HEK293 (cell line): Measurements from ENCODE around the gene P2RY6.

Experiments
- CTCF ChIA-PET: fragments of 350-600 bp; formaldehyde crosslinking; extraction: SDS; loops from one replicate; lab custom pipeline; 2021; ENCODE audit warnings: antibody characterized with exemption; lab: Yijun Ruan, JAX
- POLR2A ChIA-PET: fragments of 300-600 bp; formaldehyde crosslinking; extraction: SDS; loops from one replicate; lab custom pipeline; 2020; ENCODE audit warnings: antibody characterized with exemption, inconsistent platforms; lab: Yijun Ruan, JAX
- H3K27ac ChIP-seq: fragments of 200-500 bp; sonication (Bioruptor generic); 2 replicates; pipeline ENCODE4 v1.5.1; 2014; ENCODE audit warnings: low read depth, low read length, control low read depth, inconsistent platforms; ENCODE audit errors: extremely low read depth
- H3K36me3 ChIP-seq, 2 experiments: fragments of 200-500 bp in 1 of 2; sonication (Bioruptor generic) in 1 of 2; 1 replicate in 1 of 2; 2 replicates in 1 of 2; pipeline ENCODE4 v1.5.1; 2014 to 2017; ENCODE audit warnings: inconsistent platforms in 2 of 2, low read length in 2 of 2; ENCODE audit not compliant: control insufficient read depth in 2 of 2, insufficient read depth in 1 of 2
- H3K4me1 ChIP-seq: fragments of 200-500 bp; sonication (Bioruptor generic); 2 replicates; pipeline ENCODE4 v1.5.1; 2014; ENCODE audit warnings: mild to moderate bottlenecking, low read length, inconsistent platforms; ENCODE audit not compliant: control insufficient read depth, insufficient read depth
- H3K4me3 ChIP-seq: 2 replicates; pipeline ENCODE4 v1.5.1; 2011; ENCODE audit warnings: low read depth, mild to moderate bottlenecking, control low read depth, low read length, moderate library complexity
- H3K9me3 ChIP-seq: fragments of 200-500 bp; sonication (Bioruptor generic); 2 replicates; pipeline ENCODE4 v1.5.1; 2014; ENCODE audit warnings: low read depth, low read length, inconsistent platforms; ENCODE audit not compliant: control insufficient read depth, insufficient read depth
- ATF2 ChIP-seq: fragments of 450-650 bp; formaldehyde crosslinking; IDR thresholded peaks from 2 replicates; pipeline ENCODE4 v1.5.1; 2016; ENCODE audit warnings: missing biosample characterization, missing genetic modification characterization, low read depth
- BCL6B ChIP-seq: fragments of 450-650 bp; formaldehyde crosslinking; IDR thresholded peaks from 2 replicates; pipeline ENCODE4 v1.5.1; 2017; ENCODE audit warnings: missing biosample characterization, missing genetic modification characterization
- EGR2 ChIP-seq: fragments of 450-650 bp; formaldehyde crosslinking; IDR thresholded peaks from 2 replicates; pipeline ENCODE4 v1.5.1; 2016; ENCODE audit warnings: low read depth, missing biosample characterization, missing genetic modification characterization
- GFI1B ChIP-seq: fragments of 450-650 bp; formaldehyde crosslinking; IDR thresholded peaks from 2 replicates; pipeline ENCODE4 v1.5.1; 2016; ENCODE audit warnings: missing biosample characterization, missing genetic modification characterization
- HOXD13 ChIP-seq: sonication (generic); formaldehyde crosslinking; IDR thresholded peaks from 2 replicates; pipeline ENCODE4 v1.8.0; 2022; ENCODE audit warnings: missing genetic modification reagents, borderline replicate concordance
- KLF17 ChIP-seq: fragments of 450-650 bp; formaldehyde crosslinking; IDR thresholded peaks from 2 replicates; pipeline ENCODE4 v1.5.1; 2016; ENCODE audit warnings: missing biosample characterization, missing genetic modification characterization
- PRDM10 ChIP-seq: fragments of 450-650 bp; formaldehyde crosslinking; IDR thresholded peaks from 2 replicates; pipeline ENCODE4 v1.5.1; 2016; ENCODE audit warnings: missing biosample characterization, missing genetic modification characterization
- PRDM6 ChIP-seq: fragments of 450-650 bp; formaldehyde crosslinking; IDR thresholded peaks from 2 replicates; pipeline ENCODE4 v1.5.1; 2017; ENCODE audit warnings: missing biosample characterization, missing genetic modification characterization
- TCF7L2 ChIP-seq: IDR thresholded peaks from 2 replicates; pipeline ENCODE4 v1.6.1; 2011; ENCODE audit warnings: low read depth, mild to moderate bottlenecking, inconsistent platforms, low read length, moderate library complexity, borderline replicate concordance
- ZNF138 ChIP-seq: fragments of 450-650 bp; formaldehyde crosslinking; IDR thresholded peaks from 2 replicates; pipeline ENCODE4 v1.5.1; 2016; ENCODE audit warnings: missing biosample characterization, missing genetic modification characterization, borderline replicate concordance
- ZNF175 ChIP-seq: fragments of 450-650 bp; formaldehyde crosslinking; IDR thresholded peaks from 2 replicates; pipeline ENCODE4 v1.5.1; 2016; ENCODE audit warnings: missing biosample characterization, missing genetic modification characterization
- ZNF18 ChIP-seq: fragments of 450-650 bp; formaldehyde crosslinking; IDR thresholded peaks from 2 replicates; pipeline ENCODE4 v1.5.1; 2016; ENCODE audit warnings: missing biosample characterization, missing genetic modification characterization
- ZNF2 ChIP-seq: fragments of 450-650 bp; formaldehyde crosslinking; IDR thresholded peaks from 2 replicates; pipeline ENCODE4 v1.5.1; 2016; ENCODE audit warnings: missing biosample characterization, missing genetic modification characterization
- ZNF24 ChIP-seq: fragments of 450-650 bp; formaldehyde crosslinking; IDR thresholded peaks from 2 replicates; pipeline ENCODE4 v1.5.1; 2016; ENCODE audit warnings: missing biosample characterization, missing genetic modification characterization
- ZNF350 ChIP-seq: fragments of 450-650 bp; formaldehyde crosslinking; IDR thresholded peaks from 2 replicates; pipeline ENCODE4 v1.5.0; 2017; ENCODE audit warnings: missing biosample characterization, mild to moderate bottlenecking, missing genetic modification characterization
- ZNF529 ChIP-seq: fragments of 450-650 bp; formaldehyde crosslinking; IDR thresholded peaks from 2 replicates; pipeline ENCODE4 v1.5.1; 2017; ENCODE audit warnings: missing genetic modification characterization, missing biosample characterization; ENCODE audit not compliant: insufficient replicate concordance
- ZNF530 ChIP-seq: fragments of 450-650 bp; formaldehyde crosslinking; IDR thresholded peaks from 2 replicates; pipeline ENCODE4 v1.5.1; 2016; ENCODE audit warnings: low read depth, missing biosample characterization, missing genetic modification characterization
- ZNF571 ChIP-seq: fragments of 450-650 bp; formaldehyde crosslinking; IDR thresholded peaks from 2 replicates; pipeline ENCODE4 v1.5.0; 2017; ENCODE audit warnings: missing biosample characterization, missing genetic modification characterization
- ZNF580 ChIP-seq: fragments of 450-650 bp; formaldehyde crosslinking; IDR thresholded peaks from 2 replicates; pipeline ENCODE4 v1.5.1; 2016; ENCODE audit warnings: missing biosample characterization, missing genetic modification characterization
- ZNF626 ChIP-seq: fragments of 450-650 bp; sonication (Bioruptor Pico); formaldehyde crosslinking; IDR thresholded peaks from 2 replicates; pipeline ENCODE4 v1.5.1; 2018; ENCODE audit warnings: missing biosample characterization, missing genetic modification characterization, inconsistent platforms
- ZNF843 ChIP-seq: fragments of 450-650 bp; formaldehyde crosslinking; IDR thresholded peaks from 2 replicates; pipeline ENCODE4 v1.5.1; 2016; ENCODE audit warnings: missing biosample characterization, missing genetic modification characterization
- ZSCAN16 ChIP-seq: fragments of 450-650 bp; formaldehyde crosslinking; IDR thresholded peaks from 2 replicates; pipeline ENCODE4 v1.5.1; 2016; ENCODE audit warnings: missing biosample characterization, missing genetic modification characterization
- ZSCAN23 ChIP-seq: fragments of 450-650 bp; formaldehyde crosslinking; IDR thresholded peaks from 2 replicates; pipeline ENCODE4 v1.5.1; 2016; ENCODE audit warnings: missing biosample characterization, missing genetic modification characterization

The P2RY6 gene

GRCh38 chr11:73267906-73268540, 4.1 kb upstream of the P2RY6 start:
- TF ChIP-seq ZSCAN23 (tag by site-specific recombination) (no peak), ZNF580 (tag by site-specific recombination) (no peak), PRDM6 (no peak), ZNF626 (tag by site-specific recombination) (no peak), GFI1B (tag by site-specific recombination) (no peak), EGR2 (tag by site-specific recombination) (no peak), PRDM10 (no peak), HOXD13 (CRISPR knock-in tag) (no peak), ZSCAN16 (tag by site-specific recombination) (no peak)
- TF ChIP-seq, all 188 proteins: peak for 0
- Histone ChIP-seq H3K4me1 (no peaks in the 10 kb centered on the region), H3K4me3 (no peak overlapping the region), H3K36me3 (no peaks in the 10 kb centered on the region), H3K9me3 (no peaks in the 10 kb centered on the region), H3K27ac (no peak overlapping the region)
- CTCF ChIA-PET: interaction anchor here (0.6 to 1.4 kb wide), 5 partner anchors 10 to 82 kb away, joined by 3 to 4 read pairs (median 3); no protein-coding TSS in a partner anchor
- POLR2A ChIA-PET: no interaction called here

- H3K36me3 ChIP-seq: no peaks in the 10 kb centered on the region
- H3K4me1 ChIP-seq: no peaks in the 10 kb centered on the region
- H3K27ac ChIP-seq: no peak overlapping the region
- POLR2A ChIA-PET: no interaction called here
- H3K9me3 ChIP-seq: no peaks in the 10 kb centered on the region
- CTCF ChIA-PET: interaction anchor here (0.6 to 1.3 kb wide), 4 partner anchors 20 to 86 kb away, joined by 3 read pairs; no protein-coding TSS in a partner anchor
- H3K4me3 ChIP-seq: no peak overlapping the region
- TF ChIP-seq ZNF529 (tag by site-specific recombination) (no peak), ZNF138 (tag by site-specific recombination) (no peak), ZNF350 (no peak), KLF17 (tag by site-specific recombination) (no peak), ZNF530 (tag by site-specific recombination) (no peak), ZNF18 (tag by site-specific recombination) (no peak), ZNF571 (no peak), ZNF2 (tag by site-specific recombination) (no peak), ATF2 (tag by site-specific recombination) (no peak), TCF7L2 (no peak), ZNF24 (tag by site-specific recombination) (no peak), BCL6B (tag by site-specific recombination) (no peak), ZNF843 (no peak), ZNF175 (no peak)
Observed at GRCh38 chr11:73268671-73269271, 3.4 kb upstream of the P2RY6 start.
